ES-I3 (cell line): Measurements from ENCODE around the gene NR0B2.
A peak's percentile ranks its signal among the peaks of the same experiment; 100 is the strongest.

Experiments
- H3K36me3 ChIP-seq: 2 replicates; pipeline ENCODE4 v1.6.1; 2013; ENCODE audit warnings: mild to moderate bottlenecking, low read length, control low read depth, moderate library complexity; ENCODE audit not compliant: insufficient read depth
- H3K4me1 ChIP-seq: 2 replicates; pipeline ENCODE4 v1.6.1; 2013; ENCODE audit warnings: mild to moderate bottlenecking, control low read depth, low read length; ENCODE audit not compliant: insufficient read depth
- H3K9ac ChIP-seq: 2 replicates; pipeline ENCODE4 v1.6.1; 2013; ENCODE audit warnings: low read depth, mild to moderate bottlenecking, low read length, moderate library complexity
- H3K9me3 ChIP-seq: 2 replicates; pipeline ENCODE4 v1.6.1; 2013; ENCODE audit warnings: mild to moderate bottlenecking, low read length, moderate library complexity; ENCODE audit not compliant: control insufficient read depth, insufficient read depth

NR0B2 gene

DNA sequence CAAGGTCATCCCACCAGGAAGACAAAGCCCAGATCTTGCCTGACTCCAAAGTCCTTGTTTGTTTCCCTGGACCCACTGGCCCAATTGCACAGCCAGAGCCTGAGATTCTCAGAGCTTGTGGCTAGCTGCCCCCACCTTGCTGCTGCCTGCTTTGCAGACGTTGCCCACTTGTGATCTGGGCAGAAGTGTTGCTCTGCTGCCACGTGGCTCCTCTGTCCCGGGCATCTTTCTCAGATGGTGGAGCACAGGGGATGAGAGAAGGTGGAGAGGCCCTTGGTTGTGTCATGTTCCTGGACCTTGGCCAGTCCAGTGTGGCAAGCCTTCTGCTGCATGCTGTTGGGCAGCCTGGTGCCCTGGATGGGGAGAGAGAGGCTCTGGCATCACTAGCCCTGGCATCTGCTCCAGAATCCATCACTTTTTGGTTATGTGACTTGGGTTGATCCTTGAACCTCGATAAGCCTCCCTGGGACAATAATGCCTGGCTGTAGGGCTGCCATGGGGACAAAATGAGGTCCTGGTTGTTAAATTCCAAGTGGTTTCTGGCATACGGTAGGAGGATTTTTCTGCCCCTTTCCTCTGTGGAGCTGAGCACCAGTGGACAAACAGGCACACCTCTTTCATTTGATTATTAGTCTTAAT lies 1.5 kb upstream of the NR0B2 start:
- no peaks in the 10 kb centered on the region for H3K4me1 ChIP-seq
- H3K36me3 ChIP-seq, result no peaks in the 10 kb centered on the region; the same call in 1 of the 2 replicates
- H3K9ac ChIP-seq, result no peak overlapping the region
- no peaks in the 10 kb centered on the region for H3K9me3 ChIP-seq

GRCh38 chr1:26913389-26913753 lies 404 bp downstream of the NR0B2 start:
- no peaks in the 10 kb centered on the region for H3K36me3 ChIP-seq

DNA sequence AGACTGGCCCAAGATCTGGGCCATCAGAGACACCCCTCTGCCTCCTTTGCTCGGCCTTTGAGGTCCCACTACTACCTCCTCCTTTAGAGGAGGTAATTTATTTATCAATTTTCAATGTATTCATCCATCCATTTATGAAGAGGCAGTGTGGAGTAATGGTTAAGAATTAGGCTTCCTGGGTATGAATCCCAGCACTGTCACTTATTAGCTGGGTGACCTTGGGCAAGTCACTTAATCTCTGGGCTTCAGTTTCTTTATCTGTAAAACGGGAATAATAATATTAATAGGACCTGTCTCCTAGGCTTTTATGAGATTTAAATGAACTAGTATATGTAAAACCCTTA lies 1.7 kb downstream of the NR0B2 start:
- H3K9ac ChIP-seq, result no peak overlapping the region
- H3K9me3 ChIP-seq, result no peaks in the 10 kb centered on the region
- no peaks in the 10 kb centered on the region for H3K36me3 ChIP-seq
- H3K4me1 ChIP-seq, result no peaks in the 10 kb centered on the region

More at GRCh38 chr1:26913389-26913753, 404 bp downstream of the NR0B2 start:
- Histone ChIP-seq H3K9me3 (no peaks in the 10 kb centered on the region), H3K9ac (no peak overlapping the region), H3K4me1 (no peaks in the 10 kb centered on the region)

DNA sequence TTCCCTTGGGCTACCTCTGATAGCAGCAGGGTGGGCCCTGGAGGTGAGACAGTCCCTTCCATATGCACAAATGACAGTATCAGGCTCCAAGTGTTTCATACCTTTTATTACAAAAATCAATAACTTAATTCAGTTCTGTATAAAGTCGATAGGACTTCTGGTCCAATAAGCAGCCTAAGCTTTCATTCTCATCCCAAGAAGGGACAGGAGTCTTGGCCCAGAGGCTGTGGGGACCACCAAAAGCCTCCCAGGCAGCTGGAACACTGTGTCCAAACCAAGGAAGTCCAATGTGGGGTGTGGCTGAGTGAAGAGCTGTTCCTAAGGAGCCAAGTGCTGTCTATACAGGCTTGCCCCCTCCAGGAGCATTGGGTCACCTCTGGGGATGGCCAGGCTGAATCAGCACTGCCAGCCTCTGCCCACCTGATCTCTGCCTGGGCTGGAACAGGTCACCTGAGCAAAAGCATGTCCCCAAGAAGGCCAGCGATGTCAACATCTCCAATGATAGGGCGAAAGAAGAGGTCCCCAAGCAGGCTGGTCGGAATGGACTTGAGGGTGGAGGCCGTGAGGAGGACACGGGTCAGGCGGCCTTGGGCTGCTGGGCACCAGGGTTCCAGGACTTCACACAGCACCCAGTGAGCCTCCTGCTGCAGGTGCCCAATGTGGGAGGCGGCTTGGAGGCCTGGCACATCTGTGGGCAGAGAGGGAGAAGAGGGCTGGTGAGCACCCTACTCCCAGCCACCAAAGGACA lies 2.2 kb downstream of the NR0B2 start:
- Histone ChIP-seq H3K9ac (no peak overlapping the region), H3K36me3 (no peaks in the 10 kb centered on the region), H3K9me3 (no peaks in the 10 kb centered on the region), H3K4me1 (no peaks in the 10 kb centered on the region)

DNA sequence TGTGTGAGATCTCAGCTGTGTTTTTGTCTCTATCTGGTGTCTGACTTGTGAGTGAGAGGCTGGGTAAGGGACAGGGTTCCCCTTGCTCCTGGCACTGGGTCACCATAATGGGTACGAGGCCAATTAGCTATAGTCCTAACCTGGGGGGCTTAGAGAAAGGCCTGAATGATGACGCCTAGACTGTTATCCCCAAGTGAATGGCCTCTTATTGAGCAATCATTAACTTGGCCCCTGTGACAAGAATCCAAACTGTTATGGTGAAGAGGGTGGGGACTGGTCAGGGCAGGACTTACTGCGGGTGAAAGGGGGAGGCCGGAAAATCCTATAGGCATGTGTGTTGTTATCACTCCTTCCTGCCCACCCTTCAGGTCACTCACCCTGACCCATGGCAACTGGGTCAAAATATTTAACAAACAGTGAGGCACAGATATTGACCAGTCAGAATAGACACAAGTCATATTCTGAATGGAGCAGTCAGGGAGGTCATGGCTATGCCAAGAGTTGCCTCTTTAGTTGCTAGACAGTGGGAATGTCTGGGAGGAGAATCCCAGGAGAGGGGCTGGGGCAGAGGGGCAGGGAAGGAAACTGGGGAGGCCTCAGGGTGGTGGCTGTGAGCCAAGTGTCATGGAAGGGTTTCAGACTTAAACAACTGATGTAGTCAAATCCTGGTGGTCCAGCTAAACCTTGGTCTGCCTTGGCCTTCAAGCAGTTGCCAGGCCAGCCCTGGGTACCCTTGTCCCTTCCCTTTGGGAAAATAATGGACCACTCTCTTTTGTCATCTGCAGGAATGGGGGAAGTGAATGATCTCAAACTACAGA lies 3.2 kb downstream of the NR0B2 start:
- Histone ChIP-seq H3K9ac (no peak overlapping the region), H3K4me1 (no peaks in the 10 kb centered on the region), H3K9me3 (no peaks in the 10 kb centered on the region), H3K36me3 (no peaks in the 10 kb centered on the region)

- Histone ChIP-seq H3K9ac (no peak overlapping the region), H3K36me3 (no peaks in the 10 kb centered on the region), H3K9me3 (no peaks in the 10 kb centered on the region), H3K4me1 (no peaks in the 10 kb centered on the region)
These were observed 3.8 kb downstream of the NR0B2 start for GRCh38 chr1:26909951-26910342.

DNA sequence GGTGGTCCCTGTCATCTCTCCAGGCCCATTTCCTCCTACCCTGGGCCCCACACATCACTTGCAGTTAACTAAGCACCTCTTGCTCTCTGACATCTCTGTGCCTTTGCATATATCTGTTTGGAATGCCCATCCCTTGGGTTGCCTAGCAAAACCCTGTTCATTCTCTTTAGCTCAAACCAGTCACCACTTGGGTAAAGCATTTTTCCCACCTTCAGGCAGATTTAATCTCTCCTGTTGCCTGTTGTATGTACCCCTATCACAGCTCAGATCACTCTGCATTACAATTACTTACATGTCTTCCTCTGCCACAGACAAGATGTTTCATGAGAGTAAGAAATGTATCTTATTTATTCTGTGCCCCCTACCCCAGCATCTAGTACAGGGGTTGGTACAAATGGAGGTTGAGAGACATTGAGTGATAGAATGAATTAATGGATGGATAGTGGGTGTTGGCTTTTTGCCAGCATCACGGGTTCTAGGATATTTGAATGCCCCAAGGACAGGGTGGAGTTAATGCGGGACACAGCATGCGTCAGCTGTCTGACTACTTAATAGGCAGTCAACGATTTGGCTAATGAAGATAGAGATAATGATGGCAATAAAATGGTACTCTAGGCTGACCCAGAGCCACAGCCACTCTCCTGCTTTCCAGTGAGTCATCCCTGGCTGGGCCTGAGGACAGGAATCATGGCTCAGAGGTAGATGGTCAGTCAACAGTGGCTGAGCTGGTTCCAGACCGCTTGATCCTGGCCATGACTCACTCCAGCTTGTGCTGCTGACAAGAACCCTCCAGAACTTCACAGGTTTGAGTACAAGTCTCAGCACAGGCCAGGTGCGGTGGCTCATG lies 6.5 kb downstream of the NR0B2 start:
- no peak overlapping the region for H3K9ac ChIP-seq
- H3K9me3 ChIP-seq, result no peaks in the 10 kb centered on the region
- H3K4me1 ChIP-seq, result no peaks in the 10 kb centered on the region
- H3K36me3 ChIP-seq, result no peaks in the 10 kb centered on the region

DNA sequence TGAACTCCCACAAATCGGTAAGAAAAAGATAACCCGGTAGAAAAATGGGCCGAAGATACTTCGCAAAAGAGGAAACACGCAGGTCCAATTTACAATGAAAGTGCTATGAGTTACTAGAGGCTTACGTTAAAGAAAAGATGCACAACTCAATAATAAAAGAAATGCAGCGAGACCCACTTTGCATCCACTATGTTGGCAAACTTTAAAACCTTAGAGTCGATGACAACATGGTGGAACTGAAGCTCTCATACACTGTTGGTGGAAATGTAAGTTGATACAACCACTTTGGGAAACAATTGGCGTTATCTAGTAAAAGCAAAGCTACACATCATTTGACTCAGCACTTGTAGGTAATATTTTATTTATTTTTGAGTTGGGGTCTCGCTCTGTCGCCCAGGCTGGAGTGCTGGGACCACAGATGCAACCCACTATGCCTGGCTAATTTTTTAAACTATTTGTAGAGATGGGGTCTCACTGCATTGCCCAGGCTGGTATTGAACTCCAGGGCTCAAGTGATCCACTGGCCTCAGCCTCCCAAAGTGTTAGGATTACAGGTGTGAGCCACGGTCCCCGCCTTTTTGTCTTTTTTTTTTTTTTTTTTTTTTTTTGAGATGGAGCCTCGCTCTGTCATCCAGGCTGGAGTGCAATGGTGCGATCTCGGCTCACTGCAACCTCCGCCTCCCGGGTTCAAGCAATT lies 12.8 kb downstream of the NR0B2 start:
- Histone ChIP-seq H3K36me3 (no peaks in the 10 kb centered on the region), H3K4me1 (peaks cover 5% of the 10 kb centered on the region; the same call in 1 of the 2 replicates), H3K9ac (peak overlapping the region; percentile 97), H3K9me3 (no peaks in the 10 kb centered on the region)

DNA sequence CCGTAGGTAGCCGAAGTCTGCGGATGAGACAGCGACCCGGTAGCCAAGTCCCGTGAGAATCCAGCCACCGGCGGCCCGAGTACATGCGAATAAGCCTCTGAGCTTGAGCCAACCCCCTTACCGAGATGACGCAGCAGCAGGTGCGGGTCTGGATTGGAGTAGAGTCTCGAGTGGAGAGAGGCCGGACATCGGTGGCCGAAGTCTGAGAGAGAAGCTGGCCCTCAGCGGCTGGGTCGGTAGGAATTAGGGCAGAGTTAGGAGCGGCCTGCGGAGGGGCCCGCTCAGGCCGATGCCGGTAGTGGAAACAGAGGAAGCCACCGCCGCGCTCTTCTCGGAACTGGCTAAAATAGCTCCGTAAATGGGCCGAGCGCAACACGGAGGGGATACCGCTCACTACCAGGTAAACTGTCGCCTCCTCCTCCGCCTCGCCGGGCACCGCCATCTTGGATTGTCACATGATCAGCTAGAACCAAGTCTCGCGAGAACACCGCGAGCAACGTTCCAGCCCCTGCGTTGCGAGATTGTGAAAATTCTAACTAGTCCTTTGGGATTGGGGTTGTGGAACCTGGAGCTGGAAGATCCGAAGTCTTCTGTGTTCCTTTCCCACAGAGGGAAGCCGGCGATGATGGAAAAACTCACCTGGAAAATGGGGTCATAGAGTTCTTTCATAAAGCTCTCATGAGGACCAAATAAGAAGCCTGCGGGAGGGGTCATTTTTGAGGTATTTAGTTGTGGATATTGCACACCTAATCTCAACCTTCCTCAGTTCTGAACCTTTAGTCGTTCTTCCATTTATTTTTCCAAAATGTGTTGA lies 13.6 kb downstream of the NR0B2 start, which contains the start of gene GPATCH3:
GPATCH3 (minus strand) TSS at position 467 of the 814 bp plus-strand sequence; CDS start at position 442, 25 bp downstream.
- peak within 1 kb of the TSS; percentile 97 for H3K9ac ChIP-seq
- H3K9me3 ChIP-seq, result no peaks in the 10 kb centered on the region
- H3K4me1 ChIP-seq, result peaks cover 5% of the 10 kb centered on the region; the same call in 1 of the 2 replicates
- no peaks in the 10 kb centered on the region for H3K36me3 ChIP-seq

GRCh38 chr1:26897351-26897750 lies 16.4 kb downstream of the NR0B2 start:
- no peaks in the 10 kb centered on the region for H3K9me3 ChIP-seq
- H3K4me1 ChIP-seq, result peaks cover 5% of the 10 kb centered on the region; the same call in 1 of the 2 replicates
- peaks cover 3% of the 10 kb centered on the region; the same call in 1 of the 2 replicates for H3K36me3 ChIP-seq
- H3K9ac ChIP-seq, result no peak overlapping the region

DNA sequence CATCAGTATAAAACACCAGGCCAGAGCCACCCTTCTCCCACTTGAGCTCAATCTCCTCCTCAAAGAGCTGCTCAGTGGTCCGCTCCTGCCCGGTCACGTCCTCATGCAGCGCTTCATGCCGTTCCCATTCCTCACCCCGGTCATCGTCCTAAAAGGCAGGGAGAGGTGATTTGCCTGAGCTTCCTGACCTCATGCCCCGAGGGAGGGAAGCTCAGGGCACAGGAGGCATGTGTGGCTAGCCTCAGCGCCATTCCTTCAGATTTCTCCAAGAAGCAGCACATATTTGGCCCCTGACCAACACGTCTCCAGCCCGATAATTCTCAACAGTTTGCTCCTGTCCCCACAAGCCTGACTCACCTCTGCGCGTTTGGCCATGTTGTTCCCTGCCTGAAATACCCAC lies 19.5 kb downstream of the NR0B2 start:
- Histone ChIP-seq H3K4me1 (peaks cover 2% of the 10 kb centered on the region; the same call in 1 of the 2 replicates), H3K9ac (no peak overlapping the region), H3K36me3 (peaks cover 3% of the 10 kb centered on the region; the same call in 1 of the 2 replicates), H3K9me3 (no peaks in the 10 kb centered on the region)

- Histone ChIP-seq H3K9me3 (no peaks in the 10 kb centered on the region), H3K36me3 (peaks cover 8% of the 10 kb centered on the region; the same call in 1 of the 2 replicates), H3K9ac (peak overlapping the region; percentile 90), H3K4me1 (no peaks in the 10 kb centered on the region; the same call in 1 of the 2 replicates)
These were observed 23.3 kb downstream of the NR0B2 start for GRCh38 chr1:26890467-26890796.
